HEK293 (cell line): ENCODE results near the gene SH3RF3.

Experiments
- CTCF ChIA-PET: fragments of 350-600 bp; formaldehyde crosslinking; extraction: SDS; loops from one replicate; lab custom pipeline; 2021; ENCODE audit warnings: antibody characterized with exemption; lab: Yijun Ruan, JAX
- POLR2A ChIA-PET: fragments of 300-600 bp; formaldehyde crosslinking; extraction: SDS; loops from one replicate; lab custom pipeline; 2020; ENCODE audit warnings: antibody characterized with exemption, inconsistent platforms; lab: Yijun Ruan, JAX
- H3K27ac ChIP-seq: fragments of 200-500 bp; sonication (Bioruptor generic); 2 replicates; pipeline ENCODE4 v1.5.1; 2014; ENCODE audit warnings: low read depth, low read length, control low read depth, inconsistent platforms; ENCODE audit errors: extremely low read depth
- H3K36me3 ChIP-seq, 2 experiments: fragments of 200-500 bp in 1 of 2; sonication (Bioruptor generic) in 1 of 2; 1 replicate in 1 of 2; 2 replicates in 1 of 2; pipeline ENCODE4 v1.5.1; 2014 to 2017; ENCODE audit warnings: inconsistent platforms in 2 of 2, low read length in 2 of 2; ENCODE audit not compliant: control insufficient read depth in 2 of 2, insufficient read depth in 1 of 2
- H3K4me1 ChIP-seq: fragments of 200-500 bp; sonication (Bioruptor generic); 2 replicates; pipeline ENCODE4 v1.5.1; 2014; ENCODE audit warnings: mild to moderate bottlenecking, low read length, inconsistent platforms; ENCODE audit not compliant: control insufficient read depth, insufficient read depth
- H3K4me3 ChIP-seq: 2 replicates; pipeline ENCODE4 v1.5.1; 2011; ENCODE audit warnings: low read depth, mild to moderate bottlenecking, control low read depth, low read length, moderate library complexity
- H3K9me3 ChIP-seq: fragments of 200-500 bp; sonication (Bioruptor generic); 2 replicates; pipeline ENCODE4 v1.5.1; 2014; ENCODE audit warnings: low read depth, low read length, inconsistent platforms; ENCODE audit not compliant: control insufficient read depth, insufficient read depth
- EGR2 ChIP-seq: fragments of 450-650 bp; formaldehyde crosslinking; IDR thresholded peaks from 2 replicates; pipeline ENCODE4 v1.5.1; 2016; ENCODE audit warnings: low read depth, missing biosample characterization, missing genetic modification characterization
- FEZF1 ChIP-seq: fragments of 450-650 bp; formaldehyde crosslinking; IDR thresholded peaks from 2 replicates; pipeline ENCODE4 v1.5.1; 2016; ENCODE audit warnings: missing biosample characterization, missing genetic modification characterization
- INSM2 ChIP-seq: fragments of 450-650 bp; formaldehyde crosslinking; IDR thresholded peaks from 2 replicates; pipeline ENCODE4 v1.5.1; 2016; ENCODE audit warnings: missing biosample characterization, missing genetic modification characterization
- SALL2 ChIP-seq: fragments of 450-650 bp; formaldehyde crosslinking; IDR thresholded peaks from 2 replicates; pipeline ENCODE4 v1.5.0; 2017; ENCODE audit warnings: missing biosample characterization, mild to moderate bottlenecking, missing genetic modification characterization, borderline replicate concordance
- SCRT2 ChIP-seq: fragments of 450-650 bp; formaldehyde crosslinking; IDR thresholded peaks from 2 replicates; pipeline ENCODE4 v1.5.1; 2016; ENCODE audit warnings: missing biosample characterization, missing genetic modification characterization
- WT1 ChIP-seq: fragments of 450-650 bp; formaldehyde crosslinking; IDR thresholded peaks from 2 replicates; pipeline ENCODE4 v1.5.1; 2016; ENCODE audit warnings: missing biosample characterization, missing genetic modification characterization
- YY1 ChIP-seq: fragments of 450-650 bp; formaldehyde crosslinking; IDR thresholded peaks from 2 replicates; pipeline ENCODE4 v1.5.1; 2018; ENCODE audit warnings: missing biosample characterization, missing genetic modification characterization
- ZBTB17 ChIP-seq: fragments of 450-650 bp; formaldehyde crosslinking; IDR thresholded peaks from 2 replicates; pipeline ENCODE4 v1.5.1; 2016; ENCODE audit warnings: missing biosample characterization, missing genetic modification characterization
- ZBTB26 ChIP-seq: fragments of 450-650 bp; formaldehyde crosslinking; optimal IDR thresholded peaks from 2 replicates; pipeline ENCODE3; 2016; ENCODE audit warnings: missing biosample characterization, mild to moderate bottlenecking, missing genetic modification characterization
- ZFP3 ChIP-seq: fragments of 450-650 bp; formaldehyde crosslinking; IDR thresholded peaks from 2 replicates; pipeline ENCODE4 v1.5.1; 2016; ENCODE audit warnings: low read depth, missing biosample characterization, missing genetic modification characterization
- ZNF140 ChIP-seq: fragments of 450-650 bp; formaldehyde crosslinking; IDR thresholded peaks from 2 replicates; pipeline ENCODE4 v1.5.1; 2016; ENCODE audit warnings: missing biosample characterization, missing genetic modification characterization
- ZNF174 ChIP-seq: fragments of 450-650 bp; formaldehyde crosslinking; IDR thresholded peaks from 2 replicates; pipeline ENCODE4 v1.5.0; 2017; ENCODE audit warnings: missing biosample characterization, mild to moderate bottlenecking, missing genetic modification characterization
- ZNF184 ChIP-seq: fragments of 450-650 bp; IDR thresholded peaks from 2 replicates; pipeline ENCODE4 v1.5.1; 2018; ENCODE audit warnings: missing biosample characterization, mild to moderate bottlenecking, missing genetic modification characterization
- ZNF398 ChIP-seq: fragments of 450-650 bp; formaldehyde crosslinking; IDR thresholded peaks from 2 replicates; pipeline ENCODE4 v1.5.1; 2017; ENCODE audit warnings: missing biosample characterization, missing genetic modification characterization
- ZNF433 ChIP-seq: fragments of 450-650 bp; formaldehyde crosslinking; IDR thresholded peaks from 2 replicates; pipeline ENCODE4 v1.5.1; 2016; ENCODE audit warnings: missing biosample characterization, missing genetic modification characterization, low read depth
- ZNF449 ChIP-seq: fragments of 450-650 bp; formaldehyde crosslinking; IDR thresholded peaks from 2 replicates; pipeline ENCODE4 v1.5.1; 2017; ENCODE audit warnings: missing biosample characterization, mild to moderate bottlenecking, missing genetic modification characterization, moderate library complexity
- ZNF510 ChIP-seq: fragments of 450-650 bp; formaldehyde crosslinking; IDR thresholded peaks from 2 replicates; pipeline ENCODE4 v1.5.1; 2018; ENCODE audit warnings: mild to moderate bottlenecking, missing genetic modification characterization, missing biosample characterization; ENCODE audit not compliant: insufficient replicate concordance
- ZNF544 ChIP-seq: fragments of 450-650 bp; formaldehyde crosslinking; IDR thresholded peaks from 2 replicates; pipeline ENCODE4 v1.5.0; 2017; ENCODE audit warnings: missing biosample characterization, missing genetic modification characterization
- ZNF555 ChIP-seq: fragments of 450-650 bp; formaldehyde crosslinking; conservative IDR thresholded peaks from 2 replicates; pipeline ENCODE4 v1.5.1; 2017; ENCODE audit warnings: missing biosample characterization, mild to moderate bottlenecking, missing genetic modification characterization, inconsistent platforms
- ZNF560 ChIP-seq: fragments of 450-650 bp; formaldehyde crosslinking; IDR thresholded peaks from 2 replicates; pipeline ENCODE4 v1.5.1; 2017; ENCODE audit warnings: missing biosample characterization, missing genetic modification characterization, borderline replicate concordance
- ZNF561 ChIP-seq: fragments of 450-650 bp; IDR thresholded peaks from 2 replicates; pipeline ENCODE4 v1.5.1; 2018; ENCODE audit warnings: missing biosample characterization, missing genetic modification characterization, borderline replicate concordance
- ZNF571 ChIP-seq: fragments of 450-650 bp; formaldehyde crosslinking; IDR thresholded peaks from 2 replicates; pipeline ENCODE4 v1.5.0; 2017; ENCODE audit warnings: missing biosample characterization, missing genetic modification characterization
- ZNF654 ChIP-seq: fragments of 450-650 bp; formaldehyde crosslinking; IDR thresholded peaks from 2 replicates; pipeline ENCODE4 v1.5.1; 2016; ENCODE audit warnings: low read depth, missing biosample characterization, missing genetic modification characterization
- ZNF658 ChIP-seq: fragments of 450-650 bp; formaldehyde crosslinking; IDR thresholded peaks from 2 replicates; pipeline ENCODE4; 2016; ENCODE audit warnings: missing biosample characterization, missing genetic modification characterization
- ZNF677 ChIP-seq: fragments of 450-650 bp; IDR thresholded peaks from 2 replicates; pipeline ENCODE4 v1.5.0; 2018; ENCODE audit warnings: missing biosample characterization, mild to moderate bottlenecking, missing genetic modification characterization, moderate library complexity
- ZSCAN18 ChIP-seq: fragments of 450-650 bp; formaldehyde crosslinking; IDR thresholded peaks from 2 replicates; pipeline ENCODE4 v1.5.1; 2016; ENCODE audit warnings: missing biosample characterization, missing genetic modification characterization

SH3RF3 gene

GRCh38 chr2:109500910-109501309 lies 371.9 kb downstream of the SH3RF3 start (continued):
- TF ChIP-seq ZNF184 (tag by site-specific recombination), result no peak

GRCh38 chr2:109501461-109501860 lies 372.5 kb downstream of the SH3RF3 start:
- H3K36me3 ChIP-seq, result no peaks in the 10 kb centered on the region; a peak in 1 of 3 replicates
- POLR2A ChIA-PET, result no interaction called here
- H3K4me1 ChIP-seq, result no peaks in the 10 kb centered on the region
- no peaks in the 10 kb centered on the region for H3K9me3 ChIP-seq
- H3K27ac ChIP-seq, result no peak overlapping the region
- CTCF ChIA-PET, result no interaction called here
- no peak overlapping the region for H3K4me3 ChIP-seq
- TF ChIP-seq ZNF677 (tag by site-specific recombination) (no peak), SALL2 (no peak), WT1 (tag by site-specific recombination) (no peak), ZNF174 (tag by site-specific recombination) (no peak), ZNF658 (tag by site-specific recombination) (no peak), ZNF654 (tag by site-specific recombination) (no peak), INSM2 (tag by site-specific recombination) (no peak), ZNF555 (no peak), YY1 (tag by site-specific recombination) (no peak), ZNF560 (tag by site-specific recombination) (no peak), FEZF1 (tag by site-specific recombination) (no peak), EGR2 (no peak), ZSCAN18 (no peak), SCRT2 (tag by site-specific recombination) (no peak)

GRCh38 chr2:109503191-109503590 lies 374.2 kb downstream of the SH3RF3 start:
- H3K4me1 ChIP-seq, result no peaks in the 10 kb centered on the region
- ChIA-PET POLR2A (no interaction called here), CTCF (no interaction called here)
- no peak for TF ChIP-seq ZNF544 (tag by site-specific recombination)
- no peak for TF ChIP-seq ZNF140 (tag by site-specific recombination)
- TF ChIP-seq ZNF510, result no peak
- no peak for TF ChIP-seq ZBTB26
- TF ChIP-seq ZNF398 (tag by site-specific recombination), result no peak
- no peak for TF ChIP-seq ZNF174 (tag by site-specific recombination)
- no peak for TF ChIP-seq ZSCAN18
- no peak for TF ChIP-seq ZNF433 (tag by site-specific recombination)
- TF ChIP-seq ZNF561 (tag by site-specific recombination), result no peak
- no peak for TF ChIP-seq ZBTB17 (tag by site-specific recombination)
- no peak for TF ChIP-seq ZNF449
- no peak for TF ChIP-seq ZFP3 (tag by site-specific recombination)
- TF ChIP-seq ZNF571, result no peak

More at GRCh38 chr2:109503191-109503590, 374.2 kb downstream of the SH3RF3 start:
- Histone ChIP-seq H3K9me3 (no peaks in the 10 kb centered on the region), H3K4me3 (no peak overlapping the region), H3K36me3 (no peaks in the 10 kb centered on the region; a peak in 1 of 3 replicates), H3K27ac (no peak overlapping the region)
